SK-N-SH (cell line): ENCODE data around the gene WNK2. TPM values are rescaled to one million over a fixed set of nuclear protein-coding genes. Genes with fewer than 3 reads are reported as not detected.
"Not testable (repeated sequence)": the region's sequence is repeated elsewhere in the genome, so short reads cannot be mapped to it uniquely, and the experiment has no call there.

Source experiments
- CTCF ChIA-PET: fragments of 300-600, 350-600 bp; formaldehyde crosslinking; extraction: SDS; loops from one replicate; lab custom pipeline; 2021; lab: Yijun Ruan, JAX
- POLR2A ChIA-PET: fragments of 350-600 bp; sonication (Branson Sonifier 250); formaldehyde crosslinking; extraction: SDS; loops from one replicate; lab custom pipeline; 2020; ENCODE audit warnings: antibody characterized with exemption, inconsistent platforms; lab: Yijun Ruan, JAX
- DNase-seq: peaks from one replicate; pipeline ENCODE4 v3.0.0; 2012
- H2AFZ ChIP-seq: fragments of 200-600 bp; sonication (generic); 2 replicates; pipeline ENCODE4 v1.8.1; 2016; ENCODE audit warnings: antibody characterized with exemption, mild to moderate bottlenecking, low read depth
- H3F3A ChIP-seq: fragments of 200-600 bp; sonication (generic); replicated peaks from 2 replicates; pipeline ENCODE3; 2016; ENCODE audit warnings: antibody characterized with exemption, mild to moderate bottlenecking; ENCODE audit not compliant: insufficient read depth
- H3K27ac ChIP-seq, 2 experiments: fragments of 200-500 bp in 1 of 2; fragments of 200-600 bp in 1 of 2; sonication (Bioruptor generic) in 1 of 2; sonication (generic), shearing (Covaris generic) in 1 of 2; 2 replicates each; pipeline versions ENCODE4 v1.5.1 to v1.6.1; 2014 to 2016; ENCODE audit warnings: low read depth in 2 of 2, inconsistent platforms in 1 of 2, low read length in 1 of 2, mild to moderate bottlenecking in 1 of 2, mixed read lengths in 1 of 2
- H3K27me3 ChIP-seq: fragments of 200-600 bp; sonication (generic), shearing (Covaris generic); 2 replicates; pipeline ENCODE4 v1.6.1; 2016; ENCODE audit warnings: mixed run types; ENCODE audit not compliant: insufficient read depth
- H3K36me3 ChIP-seq, 2 experiments: fragments of 200-500 bp in 1 of 2; fragments of 200-600 bp in 1 of 2; sonication (Bioruptor generic) in 1 of 2; sonication (generic) in 1 of 2; replicated peaks in 1 of 2; 2 replicates each; pipeline versions ENCODE3 to v1.5.1; 2014 to 2016; ENCODE audit warnings: low read length in 1 of 2, mild to moderate bottlenecking in 1 of 2; ENCODE audit not compliant: insufficient read depth in 2 of 2, control insufficient read depth in 1 of 2
- H3K4me1 ChIP-seq, 2 experiments: fragments of 200-500 bp in 1 of 2; fragments of 200-600 bp in 1 of 2; sonication (Bioruptor generic) in 1 of 2; sonication (generic), shearing (Covaris generic) in 1 of 2; 2 replicates each; pipeline versions ENCODE4 v1.5.1 to v1.6.1; 2014 to 2016; ENCODE audit warnings: low read depth in 1 of 2, low read length in 1 of 2, mixed run types in 1 of 2; ENCODE audit not compliant: insufficient read depth in 2 of 2, control insufficient read depth in 1 of 2
- H3K4me2 ChIP-seq: fragments of 200-600 bp; sonication (generic), shearing (Covaris generic); 2 replicates; pipeline ENCODE4 v1.6.1; 2017; ENCODE audit warnings: mixed run types
- H3K4me3 ChIP-seq, 2 experiments: fragments of 200-500 bp in 1 of 2; fragments of 200-600 bp in 1 of 2; sonication (Bioruptor generic) in 1 of 2; sonication (generic), shearing (Covaris generic) in 1 of 2; 2 replicates each; pipeline versions ENCODE4 v1.5.1 to v1.8.1; 2014 to 2016; ENCODE audit warnings: low read depth in 2 of 2, inconsistent platforms in 1 of 2, low read length in 1 of 2, mild to moderate bottlenecking in 1 of 2, mixed read lengths in 1 of 2, moderate library complexity in 1 of 2
- H3K79me2 ChIP-seq: fragments of 200-600 bp; sonication (generic); 2 replicates; pipeline ENCODE4 v1.8.1; 2017; ENCODE audit warnings: mild to moderate bottlenecking; ENCODE audit not compliant: insufficient read depth
- H3K9ac ChIP-seq: fragments of 200-600 bp; sonication (generic); 2 replicates; pipeline ENCODE4 v1.6.1; 2017; ENCODE audit warnings: mixed run types
- H3K9me2 ChIP-seq: fragments of 200-600 bp; sonication (generic); 2 replicates; pipeline ENCODE4 v1.6.1; 2017; ENCODE audit warnings: mixed run types
- H3K9me3 ChIP-seq: fragments of 200-600 bp; sonication (generic); 2 replicates; pipeline ENCODE4 v1.6.1; 2017; ENCODE audit warnings: mixed run types, mild to moderate bottlenecking, moderate library complexity
- H4K20me1 ChIP-seq: fragments of 200-600 bp; sonication (generic); 2 replicates; pipeline ENCODE4 v1.6.1; 2017; ENCODE audit warnings: mild to moderate bottlenecking, mixed run types; ENCODE audit not compliant: insufficient read depth
- CTCF ChIP-seq: fragments of 200-600 bp; sonication (generic); IDR thresholded peaks from 2 replicates; pipeline ENCODE4 v1.6.1; 2017; ENCODE audit warnings: antibody characterized with exemption, mild to moderate bottlenecking, moderate library complexity
- FOSL2 ChIP-seq: IDR thresholded peaks from 2 replicates; pipeline ENCODE4 v1.4.0; 2012; ENCODE audit warnings: low read depth, mild to moderate bottlenecking, moderate library complexity, borderline replicate concordance
- FOXJ3 ChIP-seq: sonication (generic); formaldehyde crosslinking; IDR thresholded peaks from 2 replicates; pipeline ENCODE4 v1.5.1; 2020; ENCODE audit warnings: mild to moderate bottlenecking, missing genetic modification reagents
- FOXM1 ChIP-seq: IDR thresholded peaks from 2 replicates; pipeline ENCODE4 v1.4.0; 2012; ENCODE audit warnings: low read depth, mild to moderate bottlenecking
- JUND ChIP-seq: IDR thresholded peaks from 2 replicates; pipeline ENCODE4 v1.4.0; 2012
- NFIC ChIP-seq: IDR thresholded peaks from 2 replicates; pipeline ENCODE4 v1.4.0; 2012; ENCODE audit warnings: borderline replicate concordance
- NRF1 ChIP-seq: IDR thresholded peaks from 2 replicates; pipeline ENCODE4 v1.6.1; 2012; ENCODE audit warnings: low read depth, mild to moderate bottlenecking, low read length
- PBX3 ChIP-seq: IDR thresholded peaks from 2 replicates; pipeline ENCODE4; 2012
- REST ChIP-seq: IDR thresholded peaks from 2 replicates; pipeline ENCODE4 v1.6.1; 2012; ENCODE audit warnings: mild to moderate bottlenecking, low read depth, low read length, moderate library complexity
- RFX5 ChIP-seq: IDR thresholded peaks from 2 replicates; pipeline ENCODE4 v1.6.1; 2012; ENCODE audit warnings: mild to moderate bottlenecking, improper control_type of control experiment, low read length
- SMC3 ChIP-seq: IDR thresholded peaks from 2 replicates; pipeline ENCODE4 v1.6.1; 2012; ENCODE audit warnings: low read depth, low read length, improper control_type of control experiment
- TAF1 ChIP-seq: IDR thresholded peaks from 2 replicates; pipeline ENCODE4 v1.6.1; 2012; ENCODE audit warnings: low read depth, mild to moderate bottlenecking, low read length, moderate library complexity, borderline replicate concordance
- TEAD4 ChIP-seq: IDR thresholded peaks from 2 replicates; pipeline ENCODE4 v1.4.0; 2012; ENCODE audit warnings: mild to moderate bottlenecking, borderline replicate concordance; ENCODE audit not compliant: insufficient read depth
- WGBS: methylation state at CpG from one replicate; pipeline ENCODE4 v1.1.6; 2017; ENCODE audit warnings: low lambda C conversion rate; 5-methylcytosine and 5-hydroxymethylcytosine counted together
- polyA plus RNA-seq, 3 experiments: library from polyadenylated mRNA; depleted of rRNA; stranded (reverse); fragments of >200 nt; gene quantifications; 2 replicates each; pipeline ENCODE4 v1.2.3, GENCODE V29; 2012

WNK2 gene
- polyA plus RNA-seq, 1 of the 3 experiments (the other 2 are of a cell fraction): 0.12 TPM

GRCh38 chr9:93355827-93356226, 171.9 kb downstream of the WNK2 start:
- ChIA-PET CTCF (no interaction called here), POLR2A (no interaction called here)
- Histone ChIP-seq H3K4me1 (no peaks in the 10 kb centered on the region), H3K9me3 (no peaks in the 10 kb centered on the region; the same call in 1 of the 2 replicates), H3K9ac (no peak overlapping the region), H3K27ac (no peak overlapping the region), H3K79me2 (no peaks in the 10 kb centered on the region), H2AFZ (no peak overlapping the region), H3K4me3 (no peak overlapping the region), H3K9me2 (no peaks in the 10 kb centered on the region), H3K4me2 (no peak overlapping the region), H3F3A (no peaks in the 10 kb centered on the region), H3K36me3 (no peaks in the 10 kb centered on the region)
- 51% methylated on average over 2 of the region's 2 CpGs for WGBS
- TF ChIP-seq CTCF: no peak
- no peak for TF ChIP-seq JUND
- TF ChIP-seq TAF1: no peak
- TF ChIP-seq RFX5: no peak
- TF ChIP-seq NRF1: no peak
- no peak for TF ChIP-seq NFIC
- TF ChIP-seq SMC3: no peak
- TF ChIP-seq PBX3: no peak
- no peak for TF ChIP-seq FOSL2
- TF ChIP-seq FOXJ3 (CRISPR knock-in tag): no peak
- no peak for TF ChIP-seq TEAD4
- TF ChIP-seq, all 33 proteins: peak for 0
- no peaks in the 10 kb centered on the region for H3K27me3 ChIP-seq
- H4K20me1 ChIP-seq: no peaks in the 10 kb centered on the region
- DNase-seq: no peak

- H3K27me3 ChIP-seq: no peaks in the 10 kb centered on the region
- no peak overlapping the region for H3K9ac ChIP-seq
- no peaks in the 10 kb centered on the region for H3F3A ChIP-seq
- no peaks in the 10 kb centered on the region for H3K79me2 ChIP-seq
- TF ChIP-seq TEAD4 (no peak), FOXM1 (no peak), REST (no peak), PBX3 (no peak)
- H4K20me1 ChIP-seq: no peaks in the 10 kb centered on the region
- H2AFZ ChIP-seq: no peak overlapping the region
- no peak overlapping the region for H3K27ac ChIP-seq
- 11% methylated on average over 5 of the region's 5 CpGs for WGBS
- ChIA-PET POLR2A (no interaction called here), CTCF (no interaction called here)
- no peaks in the 10 kb centered on the region for H3K36me3 ChIP-seq
- no peaks in the 10 kb centered on the region; the same call in 1 of the 2 replicates for H3K9me3 ChIP-seq
- H3K4me1 ChIP-seq: no peaks in the 10 kb centered on the region
- no peak overlapping the region; a peak in 1 of 4 replicates for H3K4me3 ChIP-seq
- H3K9me2 ChIP-seq: no peaks in the 10 kb centered on the region
- H3K4me2 ChIP-seq: no peak overlapping the region
- no peak for DNase-seq
Observed at GRCh38 chr9:93357649-93358048, 173.7 kb downstream of the WNK2 start.

GRCh38 chr9:93359907-93360306, 176.0 kb downstream of the WNK2 start:
- H3K36me3 ChIP-seq, H3F3A ChIP-seq, H3K27me3 ChIP-seq, H3K79me2 ChIP-seq, H3K27ac ChIP-seq, H4K20me1 ChIP-seq, H3K9ac ChIP-seq, H3K4me1 ChIP-seq, H3K9me3 ChIP-seq, DNase-seq, H3K9me2 ChIP-seq, CTCF ChIA-PET, H3K4me2 ChIP-seq, POLR2A ChIA-PET, H2AFZ ChIP-seq, H3K4me3 ChIP-seq: not testable (repeated sequence)
- 48% methylated on average over 8 of the region's 8 CpGs for WGBS
